Fibroblast of lung (primary cell): ENCODE data around the gene PIP4K2B. TPM values are rescaled to one million over a fixed set of nuclear protein-coding genes. Genes with fewer than 3 reads are reported as not detected.

Experiments
- DNase-seq, 2 donors: peaks; one replicate each; pipeline versions ENCODE4 v3.0.0 to v3.0.0-alpha.2; 2010; ENCODE audit warnings: low read depth in 2 of 2
- H2AFZ ChIP-seq: 2 replicates; pipeline ENCODE4 v1.5.1; 2012; ENCODE audit warnings: low read length, control low read depth, inconsistent platforms
- H3K27ac ChIP-seq: 2 replicates; pipeline ENCODE4 v1.5.1; 2011; ENCODE audit warnings: low read length, control low read depth; ENCODE audit not compliant: insufficient read depth
- H3K27me3 ChIP-seq: 2 replicates; pipeline ENCODE4 v1.5.1; 2011; ENCODE audit warnings: mild to moderate bottlenecking, low read length; ENCODE audit not compliant: control insufficient read depth, insufficient read depth
- H3K36me3 ChIP-seq: 2 replicates; pipeline ENCODE4 v1.5.1; 2011; ENCODE audit warnings: low read length; ENCODE audit not compliant: control insufficient read depth, insufficient read depth
- H3K4me1 ChIP-seq: 2 replicates; pipeline ENCODE4 v1.5.1; 2011; ENCODE audit warnings: low read length; ENCODE audit not compliant: control insufficient read depth, insufficient read depth; ENCODE audit errors: extremely low read depth
- H3K4me2 ChIP-seq: 2 replicates; pipeline ENCODE4 v1.5.1; 2011; ENCODE audit warnings: low read length, control low read depth; ENCODE audit not compliant: insufficient read depth; ENCODE audit errors: extremely low read depth
- H3K4me3 ChIP-seq, 4 experiments: fragments of 200-600 bp in 1 of 4; sonication (generic) in 1 of 4; replicated peaks in 1 of 4; 2 replicates each; pipeline ENCODE4 v1.5.1; 2011 to 2016; ENCODE audit warnings: low read length in 4 of 4, low read depth in 3 of 4, mild to moderate bottlenecking in 3 of 4, control low read depth in 2 of 4, inconsistent platforms in 1 of 4, mixed read lengths in 1 of 4; ENCODE audit not compliant: insufficient read depth in 1 of 4; ENCODE audit errors: control extremely low read depth in 1 of 4
- H3K79me2 ChIP-seq: 2 replicates; pipeline ENCODE4 v1.5.1; 2012; ENCODE audit warnings: mild to moderate bottlenecking, low read length, inconsistent platforms; ENCODE audit not compliant: control insufficient read depth, insufficient read depth
- H3K9ac ChIP-seq: 2 replicates; pipeline ENCODE4 v1.5.1; 2011; ENCODE audit warnings: mild to moderate bottlenecking, low read length, control low read depth; ENCODE audit not compliant: insufficient read depth
- H3K9me3 ChIP-seq: 2 replicates; pipeline ENCODE4 v1.5.1; 2012; ENCODE audit warnings: low read depth, low read length; ENCODE audit not compliant: control insufficient read depth, insufficient read depth
- H4K20me1 ChIP-seq: 2 replicates; pipeline ENCODE4 v1.5.1; 2011; ENCODE audit warnings: low read length; ENCODE audit not compliant: control insufficient read depth, insufficient read depth; ENCODE audit errors: extremely low read depth
- EZH2 ChIP-seq: IDR thresholded peaks from 2 replicates; pipeline ENCODE4 v1.5.1; 2012; ENCODE audit warnings: low read length, control low read depth, mild to moderate bottlenecking; ENCODE audit errors: missing control alignments
- polyA plus RNA-seq, 2 donors: library from polyadenylated mRNA; depleted of rRNA in 1 of 2; stranded (reverse) in 1 of 2; unstranded in 1 of 2; fragments of >200 nt; gene quantifications; 2 replicates each; pipeline ENCODE4 v1.2.1, GENCODE V29; 2011 to 2012; ENCODE audit warnings: missing spikeins in 1 of 2
- total RNA-seq: library from RNA; depleted of rRNA; stranded (reverse); fragments of >200 nt; gene quantifications from 2 replicates; pipeline ENCODE4 v1.2.1, GENCODE V29; 2014
- TF ChIP-seq, protein P1 (sequence below), 2 donors: IDR thresholded peaks in 1 of 2; conservative IDR thresholded peaks in 1 of 2; 1 replicate in 1 of 2; 2 replicates in 1 of 2; pipeline ENCODE4 v1.5.1; 2011 to 2012; ENCODE audit warnings: low read length in 2 of 2, control low read depth in 1 of 2, inconsistent platforms in 1 of 2, low read depth in 1 of 2, mild to moderate bottlenecking in 1 of 2

Gene PIP4K2B
- total and polyA plus RNA-seq, 2 donors (not counting 1 experiment from before 2014, with no cell fraction given) = 30.6 to 43.8 TPM

DNA sequence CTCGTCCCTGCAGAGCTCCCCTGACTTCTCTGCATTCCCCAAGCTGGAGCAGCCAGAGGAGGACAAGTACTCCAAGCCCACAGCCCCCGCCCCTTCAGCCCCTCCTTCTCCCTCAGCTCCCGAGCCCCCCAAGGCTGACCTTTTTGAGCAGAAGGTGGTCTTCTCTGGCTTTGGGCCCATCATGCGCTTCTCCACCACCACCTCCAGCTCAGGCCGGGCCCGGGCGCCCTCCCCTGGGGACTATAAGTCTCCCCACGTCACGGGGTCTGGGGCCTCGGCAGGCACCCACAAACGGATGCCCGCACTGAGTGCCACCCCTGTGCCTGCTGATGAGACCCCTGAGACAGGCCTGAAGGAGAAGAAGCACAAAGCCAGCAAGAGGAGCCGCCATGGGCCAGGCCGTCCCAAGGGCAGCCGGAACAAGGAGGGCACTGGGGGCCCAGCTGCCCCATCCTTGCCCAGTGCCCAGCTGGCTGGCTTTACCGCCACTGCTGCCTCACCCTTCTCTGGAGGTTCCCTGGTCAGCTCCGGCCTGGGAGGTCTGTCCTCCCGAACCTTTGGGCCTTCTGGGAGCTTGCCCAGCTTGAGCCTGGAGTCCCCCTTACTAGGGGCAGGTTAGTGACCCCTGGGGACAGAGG, 82.9 kb downstream of the PIP4K2B start:
- H3K4me3 ChIP-seq = no peak overlapping the region
- H3K27ac ChIP-seq = no peak overlapping the region
- H2AFZ ChIP-seq = no peak overlapping the region
- no peak for DNase-seq
- H4K20me1 ChIP-seq = no peaks in the 10 kb centered on the region
- H3K36me3 ChIP-seq = peaks cover 17% of the 10 kb centered on the region
- no peak for TF ChIP-seq EZH2
- TF ChIP-seq, protein P1, sequence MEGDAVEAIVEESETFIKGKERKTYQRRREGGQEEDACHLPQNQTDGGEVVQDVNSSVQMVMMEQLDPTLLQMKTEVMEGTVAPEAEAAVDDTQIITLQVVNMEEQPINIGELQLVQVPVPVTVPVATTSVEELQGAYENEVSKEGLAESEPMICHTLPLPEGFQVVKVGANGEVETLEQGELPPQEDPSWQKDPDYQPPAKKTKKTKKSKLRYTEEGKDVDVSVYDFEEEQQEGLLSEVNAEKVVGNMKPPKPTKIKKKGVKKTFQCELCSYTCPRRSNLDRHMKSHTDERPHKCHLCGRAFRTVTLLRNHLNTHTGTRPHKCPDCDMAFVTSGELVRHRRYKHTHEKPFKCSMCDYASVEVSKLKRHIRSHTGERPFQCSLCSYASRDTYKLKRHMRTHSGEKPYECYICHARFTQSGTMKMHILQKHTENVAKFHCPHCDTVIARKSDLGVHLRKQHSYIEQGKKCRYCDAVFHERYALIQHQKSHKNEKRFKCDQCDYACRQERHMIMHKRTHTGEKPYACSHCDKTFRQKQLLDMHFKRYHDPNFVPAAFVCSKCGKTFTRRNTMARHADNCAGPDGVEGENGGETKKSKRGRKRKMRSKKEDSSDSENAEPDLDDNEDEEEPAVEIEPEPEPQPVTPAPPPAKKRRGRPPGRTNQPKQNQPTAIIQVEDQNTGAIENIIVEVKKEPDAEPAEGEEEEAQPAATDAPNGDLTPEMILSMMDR (conservative IDR thresholded peaks at IDR 0.05 in 1 of 2, IDR thresholded peaks at IDR 0.05 in 1 of 2; ENCODE audit: low read depth in 1 of 2, low read length in 2 of 2) = no peak
- no peaks in the 10 kb centered on the region for H3K9me3 ChIP-seq
- H3K27me3 ChIP-seq = no peaks in the 10 kb centered on the region
- no peaks in the 10 kb centered on the region for H3K4me1 ChIP-seq
- no peak overlapping the region for H3K4me2 ChIP-seq
- H3K9ac ChIP-seq = no peak overlapping the region
- H3K79me2 ChIP-seq = no peaks in the 10 kb centered on the region

Other genes with a start within 250 kb of the PIP4K2B start
- gene SRCIN1, start 193.6 kb downstream of the PIP4K2B start, total RNA-seq = under 0.01 TPM in 1 of 2 replicates, not detected in the other
- not detected in 2 replicates for gene SRCIN1, start 193.6 kb downstream of the PIP4K2B start, polyA plus RNA-seq
- gene EPOP, start 124.6 kb downstream of the PIP4K2B start, total RNA-seq = 0.26 and 0.33 TPM in 2 replicates
- gene EPOP, start 124.6 kb downstream of the PIP4K2B start, polyA plus RNA-seq = 0.14 and 0.24 TPM in 2 replicates
- 17.7 and 20.0 TPM in 2 replicates for gene MLLT6, start 94.3 kb downstream of the PIP4K2B start, total RNA-seq
- 14.3 and 15.4 TPM in 2 replicates for gene MLLT6, start 94.3 kb downstream of the PIP4K2B start, polyA plus RNA-seq
- 4.0 and 4.4 TPM in 2 replicates for gene CISD3, start 69.2 kb downstream of the PIP4K2B start, total RNA-seq
- gene CISD3, start 69.2 kb downstream of the PIP4K2B start, polyA plus RNA-seq = 5.7 and 7.6 TPM in 2 replicates
- 2.3 and 4.0 TPM in 2 replicates for gene PCGF2, start 51.2 kb downstream of the PIP4K2B start, total RNA-seq
- gene PCGF2, start 51.2 kb downstream of the PIP4K2B start, polyA plus RNA-seq = 8.0 and 10.5 TPM in 2 replicates
- 215 and 299 TPM in 2 replicates for gene PSMB3, start 46.8 kb downstream of the PIP4K2B start, total RNA-seq
- 210 and 334 TPM in 2 replicates for gene PSMB3, start 46.8 kb downstream of the PIP4K2B start, polyA plus RNA-seq
- gene CWC25, start 25.8 kb upstream of the PIP4K2B start, total RNA-seq = 9.8 and 10.9 TPM in 2 replicates
- 14.4 and 15.6 TPM in 2 replicates for gene CWC25, start 25.8 kb upstream of the PIP4K2B start, polyA plus RNA-seq
- gene RPL23, start 54.2 kb upstream of the PIP4K2B start, total RNA-seq = 1,552 and 2,520 TPM in 2 replicates
- gene RPL23, start 54.2 kb upstream of the PIP4K2B start, polyA plus RNA-seq = 2,492 and 2,693 TPM in 2 replicates
- 58.8 and 79.8 TPM in 2 replicates for gene LASP1, start 70.5 kb upstream of the PIP4K2B start, total RNA-seq
- 159 and 208 TPM in 2 replicates for gene LASP1, start 70.5 kb upstream of the PIP4K2B start, polyA plus RNA-seq
- under 0.01 and 0.17 TPM in 2 replicates for gene FBXO47, start 167.8 kb upstream of the PIP4K2B start, total RNA-seq
- gene FBXO47, start 167.8 kb upstream of the PIP4K2B start, polyA plus RNA-seq = 0.05 TPM in 1 of 2 replicates, not detected in the other